K562 (cell line): Measurements from ENCODE around the gene RABL3. TPM values are rescaled to one million over a fixed set of nuclear protein-coding genes. Genes with fewer than 3 reads are reported as not detected.

Source experiments
- ATAC-seq: fragments of 200-7000 bp; cut with Tn5 transposase; 3 replicates; pipeline ENCODE4 v1.9.1; 2020; ENCODE audit warnings: moderate library complexity
- BruUV-seq: library from RNA; stranded (reverse); fragments of 400-500 nt; replicated peaks from 2 replicates; lab custom pipeline; 2021; lab: Mats Ljungman, UMichigan
- CTCF ChIA-PET: fragments of 300-600 bp; formaldehyde crosslinking; extraction: SDS; loops from one replicate; lab custom pipeline; 2021; ENCODE audit warnings: low intra/inter-chr PET ratio; lab: Yijun Ruan, JAX
- POLR2A ChIA-PET: fragments of 300-600, 350-650 bp; sonication (Branson Sonifier 250); formaldehyde crosslinking; extraction: SDS; loops from one replicate; lab custom pipeline; 2021; ENCODE audit warnings: antibody characterized with exemption, inconsistent platforms; lab: Yijun Ruan, JAX
- DNase-seq, 4 experiments: peaks; one replicate each; pipeline versions ENCODE4 v3.0.0 to v3.0.0-alpha.2; 2011 to 2018; ENCODE audit warnings: low spot score in 3 of 4, mixed read lengths in 3 of 4; ENCODE audit errors: extremely low read depth in 1 of 4
- FAIRE-seq: peaks from 2 replicates; lab custom pipeline; 2011; peaks lifted over from hg19 to GRCh38; lab: Jason Lieb, UNC
- H2AFZ ChIP-seq: 2 replicates; pipeline ENCODE4 v1.6.0; 2011; ENCODE audit warnings: low read depth, low read length, control low read depth, inconsistent platforms
- H3K27ac ChIP-seq: fragments of 200-600 bp; 3 replicates; pipeline ENCODE4 v1.8.0; 2011; ENCODE audit warnings: low read depth, mild to moderate bottlenecking, control low read depth, inconsistent platforms, low read length, moderate library complexity, mixed read lengths; ENCODE audit errors: extremely low read depth
- H3K27me3 ChIP-seq, 2 experiments: fragments of 300-600 bp in 1 of 2; 2 replicates in 1 of 2; 3 replicates in 1 of 2; pipeline versions ENCODE4 v1.6.0 to v1.8.0; 2011; ENCODE audit warnings: inconsistent platforms in 2 of 2, low read length in 2 of 2, mild to moderate bottlenecking in 1 of 2, mixed read lengths in 1 of 2, moderate library complexity in 1 of 2; ENCODE audit not compliant: control insufficient read depth in 2 of 2, insufficient read depth in 2 of 2
- H3K36me3 ChIP-seq: fragments of 300-600 bp; 3 replicates; pipeline ENCODE4 v1.8.0; 2011; ENCODE audit warnings: mild to moderate bottlenecking, low read length, inconsistent platforms; ENCODE audit not compliant: control insufficient read depth, insufficient read depth
- H3K4me1 ChIP-seq, 2 experiments: fragments of 200-600 bp in 1 of 2; replicated peaks in 1 of 2; 2 replicates in 1 of 2; 3 replicates in 1 of 2; pipeline versions ENCODE4 v1.5.1 to v1.8.0; 2011; ENCODE audit warnings: inconsistent platforms in 2 of 2, low read length in 2 of 2, mild to moderate bottlenecking in 1 of 2, mixed read lengths in 1 of 2, moderate library complexity in 1 of 2; ENCODE audit not compliant: control insufficient read depth in 2 of 2, insufficient read depth in 2 of 2
- H3K4me2 ChIP-seq: 2 replicates; pipeline ENCODE4 v1.6.1; 2011; ENCODE audit warnings: low read length, control low read depth, inconsistent platforms, mixed read lengths; ENCODE audit not compliant: insufficient read depth
- H3K4me3 ChIP-seq: fragments of 200-600 bp; sonication (generic), shearing (Covaris generic); 2 replicates; pipeline ENCODE4 v1.5.1; 2016; ENCODE audit warnings: control low read depth, inconsistent platforms
- H3K79me2 ChIP-seq: fragments of 200-600 bp; 3 replicates; pipeline ENCODE4 v1.8.0; 2011; ENCODE audit warnings: low read length, inconsistent platforms; ENCODE audit not compliant: control insufficient read depth, insufficient read depth
- H3K9ac ChIP-seq, 2 experiments: 2 replicates each; pipeline versions ENCODE4 v1.6.0 to v1.6.1; 2011; ENCODE audit warnings: low read depth in 2 of 2, low read length in 2 of 2, control low read depth in 1 of 2, inconsistent platforms in 1 of 2, mild to moderate bottlenecking in 1 of 2, mixed read lengths in 1 of 2; ENCODE audit not compliant: insufficient read depth in 1 of 2
- H3K9me1 ChIP-seq: one replicate; pipeline ENCODE4 v1.6.0; 2011; ENCODE audit warnings: inconsistent platforms, mild to moderate bottlenecking, low read length, moderate library complexity; ENCODE audit not compliant: control insufficient read depth, insufficient read depth
- H3K9me3 ChIP-seq: replicated peaks from 2 replicates; pipeline ENCODE4 v1.5.1; 2011; ENCODE audit warnings: low read depth, low read length, inconsistent platforms; ENCODE audit not compliant: control insufficient read depth, insufficient read depth
- H4K20me1 ChIP-seq: replicated peaks from 2 replicates; pipeline ENCODE4 v1.6.1; 2011; ENCODE audit warnings: low read length, inconsistent platforms, mixed read lengths; ENCODE audit not compliant: control insufficient read depth, insufficient read depth
- ATF3 ChIP-seq, 2 experiments: fragments of 450-650 bp in 1 of 2; sonication (generic) in 1 of 2; formaldehyde crosslinking in 1 of 2; IDR thresholded peaks in 1 of 2; conservative IDR thresholded peaks in 1 of 2; 2 replicates each; pipeline versions ENCODE4 v1.6.1 to v1.8.1; 2016 to 2023; ENCODE audit warnings: mild to moderate bottlenecking in 2 of 2, moderate library complexity in 2 of 2, inconsistent platforms in 1 of 2, missing genetic modification reagents in 1 of 2
- CTBP1 ChIP-seq: fragments of 450-650 bp; IDR thresholded peaks from 2 replicates; pipeline ENCODE4 v1.6.1; 2016; ENCODE audit warnings: borderline replicate concordance
- ELF4 ChIP-seq: fragments of 450-650 bp; formaldehyde crosslinking; IDR thresholded peaks from 2 replicates; pipeline ENCODE4 v1.4.0; 2022; ENCODE audit warnings: missing genetic modification characterization
- LARP7 ChIP-seq: fragments of 450-650 bp; IDR thresholded peaks from 2 replicates; pipeline ENCODE4 v1.6.1; 2016
- MED1 ChIP-seq: sonication (generic); formaldehyde crosslinking; IDR thresholded peaks from 2 replicates; pipeline ENCODE4 v1.8.1; 2023; ENCODE audit warnings: missing genetic modification reagents, borderline replicate concordance
- MEIS2 ChIP-seq: fragments of 450-650 bp; IDR thresholded peaks from 2 replicates; pipeline ENCODE4 v1.6.1; 2014; ENCODE audit warnings: mild to moderate bottlenecking; ENCODE audit not compliant: partially characterized antibody
- PRMT5 ChIP-seq: sonication (generic); formaldehyde crosslinking; IDR thresholded peaks from 2 replicates; pipeline ENCODE4 v1.5.0; 2020; ENCODE audit warnings: missing genetic modification reagents
- RBFOX2 ChIP-seq: fragments of 200-400 bp; formaldehyde crosslinking; IDR thresholded peaks from 2 replicates; pipeline ENCODE4 v1.6.1; 2017; ENCODE audit warnings: low read depth, mild to moderate bottlenecking, low read length, moderate library complexity
- RFX5 ChIP-seq: IDR thresholded peaks from 2 replicates; pipeline ENCODE4 v1.6.1; 2011; ENCODE audit warnings: low read depth, mild to moderate bottlenecking, improper control_type of control experiment, low read length
- SNRNP70 ChIP-seq: fragments of 200-400 bp; formaldehyde crosslinking; optimal IDR thresholded peaks from 2 replicates; pipeline ENCODE3; 2017; ENCODE audit warnings: low read depth, low read length
- ZBTB17 ChIP-seq: fragments of 450-650 bp; formaldehyde crosslinking; IDR thresholded peaks from 2 replicates; pipeline ENCODE4 v1.4.0; 2020; ENCODE audit warnings: mild to moderate bottlenecking
- ZSCAN29 ChIP-seq: fragments of 450-650 bp; IDR thresholded peaks from 2 replicates; pipeline ENCODE4 v1.6.1; 2017
- WGBS: fragments of 100-300 bp; shearing (Covaris generic); methylation state at CpG from one replicate; pipeline ENCODE4 v1.1.6; 2016; ENCODE audit warnings: low coverage, mixed read lengths; ENCODE audit not compliant: insufficient coverage; ENCODE audit errors: missing lambda C conversion rate; 5-methylcytosine and 5-hydroxymethylcytosine counted together
- in situ Hi-C: fragments of 300-500 bp; cut with MboI; formaldehyde crosslinking; loops from 4 replicates; pipeline ENCODE4 v1.15.0; 2018; ENCODE audit warnings: inconsistent platforms, mixed read lengths
- intact Hi-C: fragments of 100-400 bp; cut with micrococcal nuclease; formaldehyde crosslinking; loops from 2 replicates; pipeline ENCODE4 v1.14.2; 2022
- polyA plus RNA-seq, 8 experiments: library from polyadenylated mRNA; depleted of rRNA in 4 of 8; stranded (reverse) in 5 of 8; unstranded in 3 of 8; fragments of >200 nt; fragmentation: Nextera tagmentation in 2 of 8; fragmentation: Illumina TruSeq in 1 of 8; extraction: Ambion mirVana in 2 of 8; extraction: Trizol in 1 of 8; gene quantifications; 2 replicates each; pipeline versions ENCODE4 v1.2.1 to v1.2.3, GENCODE V29; 2011 to 2014; ENCODE audit warnings: inconsistent platforms in 1 of 8, missing spikeins in 1 of 8
- total RNA-seq, 7 experiments: library from RNA; depleted of rRNA in 6 of 7; stranded (reverse); fragments of >200 nt in 6 of 7; fragmentation: Illumina TruSeq in 2 of 7; extraction: Trizol in 2 of 7; gene quantifications; 2 replicates each; pipeline versions ENCODE4 v1.2.1 to v1.2.3, GENCODE V29; 2011 to 2021; ENCODE audit warnings: low replicate concordance in 1 of 7

The RABL3 gene
- total and polyA plus RNA-seq, 9 of the 15 experiments (the other 6 are each of a cell fraction or from before 2014, with no cell fraction given), result 6.5 to 30.7 (median 12.3) TPM

GRCh38 chr3:120764206-120764605 is 21.9 kb upstream of the RABL3 start (continued):
- TF ChIP-seq MED1, result no peak
- TF ChIP-seq MEIS2, result no peak
- TF ChIP-seq RBFOX2, result no peak
- no peak for TF ChIP-seq CTBP1
- TF ChIP-seq PRMT5 (CRISPR knock-in tag), result no peak
- TF ChIP-seq LARP7, result no peak
- TF ChIP-seq ATF3 (IDR thresholded peaks at IDR 0.05), result no peak
- no peak for TF ChIP-seq ATF3 (CRISPR knock-in tag; conservative IDR thresholded peaks at IDR 0.05)
- TF ChIP-seq ELF4, result no peak
- no peak for TF ChIP-seq SNRNP70
- no peak for TF ChIP-seq ZSCAN29

GRCh38 chr3:120763601-120764000 is 21.3 kb upstream of the RABL3 start:
- peaks cover 0 to 5% of the 10 kb centered on the region in 2 experiments; a peak in 3 of 5 replicates for H3K4me1 ChIP-seq
- H3K9ac ChIP-seq, result no peak overlapping the region
- TF ChIP-seq RFX5 (peak; percentile 67), ZBTB17 (no peak)
- 0% methylated on average over 1 of the region's 1 CpG for WGBS
- BruUV-seq, result no TSS peak
- ATAC-seq (no peak), DNase-seq (no peak), FAIRE-seq (no peak)
- H3K27ac ChIP-seq, result no peak overlapping the region
- no peak overlapping the region for H3K4me3 ChIP-seq
- H3K36me3 ChIP-seq, result no peaks in the 10 kb centered on the region
- no peak overlapping the region for H2AFZ ChIP-seq
- intact Hi-C loops, result no loop called here
- H3K79me2 ChIP-seq, result peaks cover 37% of the 10 kb centered on the region
- in situ Hi-C loops, result no loop called here
- no peaks in the 10 kb centered on the region for H3K9me3 ChIP-seq
- no peak overlapping the region for H3K4me2 ChIP-seq
- no peaks in the 10 kb centered on the region for H3K9me1 ChIP-seq
- H4K20me1 ChIP-seq, result no peaks in the 10 kb centered on the region
- ChIA-PET POLR2A (no interaction called here), CTCF (no interaction called here)
- H3K27me3 ChIP-seq, result no peaks in the 10 kb centered on the region
